Neural crest cell (in vitro differentiated cells): ENCODE measurements around the gene TGFBR1. TPM values are rescaled to one million over a fixed set of nuclear protein-coding genes. Genes with fewer than 3 reads are reported as not detected.

Experiments
- DNase-seq: peaks from one replicate; pipeline ENCODE4 v3.0.0; 2021; ENCODE audit warnings: low read depth, mixed read lengths, low spot score
- H3K27ac Mint-ChIP-seq: one replicate; pipeline ENCODE4 v1.8.0; 2021; ENCODE audit warnings: mild to moderate bottlenecking, mixed read lengths; ENCODE audit not compliant: unreplicated experiment
- H3K27me3 Mint-ChIP-seq: 2 replicates; pipeline ENCODE4 v1.8.0; 2021; ENCODE audit warnings: low read depth, mild to moderate bottlenecking, mixed read lengths
- H3K36me3 Mint-ChIP-seq: 2 replicates; pipeline ENCODE4 v1.8.0; 2021; ENCODE audit warnings: low read depth, mild to moderate bottlenecking, mixed read lengths
- H3K4me1 Mint-ChIP-seq: 2 replicates; pipeline ENCODE4 v1.8.0; 2021; ENCODE audit warnings: mixed read lengths
- H3K4me3 Mint-ChIP-seq: one replicate; pipeline ENCODE4 v1.8.0; 2021; ENCODE audit warnings: mild to moderate bottlenecking, mixed read lengths
- H3K9me3 Mint-ChIP-seq: 2 replicates; pipeline ENCODE4 v1.8.0; 2021; ENCODE audit warnings: mixed read lengths
- total RNA-seq: library from RNA; stranded (reverse); gene quantifications from 2 replicates; pipeline ENCODE4 v1.2.1, GENCODE V29; 2021
- TF ChIP-seq, protein P1 (sequence below): fragments of 200-600 bp; sonication (generic); conservative IDR thresholded peaks from 2 replicates; pipeline ENCODE4 v1.5.0; 2021; ENCODE audit warnings: antibody characterized with exemption, mild to moderate bottlenecking

Gene TGFBR1
- total RNA-seq, 1 donor from 2014 or later: 117 TPM

DNA sequence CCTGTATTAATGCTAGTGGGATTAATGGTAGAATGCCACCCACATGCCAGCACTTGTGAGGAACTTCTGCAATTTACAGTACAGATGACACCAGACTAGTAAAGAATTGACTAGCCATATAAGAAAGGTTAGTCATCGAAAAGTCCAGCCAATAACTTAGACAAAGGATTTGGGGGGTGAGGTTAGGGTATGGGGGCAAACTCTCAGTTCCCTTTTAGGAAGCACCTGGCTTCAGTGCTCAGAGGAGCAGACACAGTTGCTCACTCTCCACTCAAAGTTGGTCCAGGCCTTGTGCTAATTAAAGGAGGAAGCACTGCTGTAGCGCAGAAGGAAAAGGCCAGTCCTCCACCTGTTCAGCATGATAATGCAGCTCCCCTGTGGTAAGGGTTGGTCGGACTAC lies 25.2 kb downstream of the TGFBR1 start:
- Mint-ChIP-seq H3K27ac (no peak overlapping the region), H3K4me1 (peaks cover 20% of the 10 kb centered on the region)
- TF ChIP-seq, protein P1, sequence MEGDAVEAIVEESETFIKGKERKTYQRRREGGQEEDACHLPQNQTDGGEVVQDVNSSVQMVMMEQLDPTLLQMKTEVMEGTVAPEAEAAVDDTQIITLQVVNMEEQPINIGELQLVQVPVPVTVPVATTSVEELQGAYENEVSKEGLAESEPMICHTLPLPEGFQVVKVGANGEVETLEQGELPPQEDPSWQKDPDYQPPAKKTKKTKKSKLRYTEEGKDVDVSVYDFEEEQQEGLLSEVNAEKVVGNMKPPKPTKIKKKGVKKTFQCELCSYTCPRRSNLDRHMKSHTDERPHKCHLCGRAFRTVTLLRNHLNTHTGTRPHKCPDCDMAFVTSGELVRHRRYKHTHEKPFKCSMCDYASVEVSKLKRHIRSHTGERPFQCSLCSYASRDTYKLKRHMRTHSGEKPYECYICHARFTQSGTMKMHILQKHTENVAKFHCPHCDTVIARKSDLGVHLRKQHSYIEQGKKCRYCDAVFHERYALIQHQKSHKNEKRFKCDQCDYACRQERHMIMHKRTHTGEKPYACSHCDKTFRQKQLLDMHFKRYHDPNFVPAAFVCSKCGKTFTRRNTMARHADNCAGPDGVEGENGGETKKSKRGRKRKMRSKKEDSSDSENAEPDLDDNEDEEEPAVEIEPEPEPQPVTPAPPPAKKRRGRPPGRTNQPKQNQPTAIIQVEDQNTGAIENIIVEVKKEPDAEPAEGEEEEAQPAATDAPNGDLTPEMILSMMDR: no peak

DNA sequence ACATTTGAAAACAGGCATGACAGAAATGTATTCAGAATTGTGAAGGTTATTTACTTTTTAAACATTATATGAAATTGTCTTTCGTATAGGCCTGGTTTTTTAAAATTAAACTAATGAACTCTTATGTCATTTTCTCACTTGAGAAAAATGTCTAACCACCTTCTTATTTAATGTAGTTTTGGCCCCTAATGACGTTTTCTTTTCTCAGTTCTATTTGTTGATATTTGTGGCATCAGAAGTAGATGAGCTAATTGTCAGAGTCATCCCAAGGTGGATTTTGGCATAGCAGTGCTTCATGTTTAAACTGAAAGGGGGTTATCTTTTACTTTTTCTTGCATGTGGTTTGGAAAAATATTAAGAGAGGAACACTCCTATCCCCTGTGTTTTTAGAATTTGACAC lies 28.2 kb downstream of the TGFBR1 start:
- Mint-ChIP-seq H3K4me3 (no peak overlapping the region), H3K36me3 (peaks cover 7% of the 10 kb centered on the region), H3K27me3 (no peaks in the 10 kb centered on the region), H3K9me3 (no peaks in the 10 kb centered on the region), H3K4me1 (peaks cover 20% of the 10 kb centered on the region), H3K27ac (no peak overlapping the region)
- no peak for DNase-seq
- TF ChIP-seq, protein P1: no peak

More for the DNA sequence above, 25.2 kb downstream of the TGFBR1 start:
- DNase-seq: no peak
- no peaks in the 10 kb centered on the region for H3K9me3 Mint-ChIP-seq
- H3K36me3 Mint-ChIP-seq: peaks cover 13% of the 10 kb centered on the region
- no peaks in the 10 kb centered on the region for H3K27me3 Mint-ChIP-seq
- no peak overlapping the region for H3K4me3 Mint-ChIP-seq

DNA sequence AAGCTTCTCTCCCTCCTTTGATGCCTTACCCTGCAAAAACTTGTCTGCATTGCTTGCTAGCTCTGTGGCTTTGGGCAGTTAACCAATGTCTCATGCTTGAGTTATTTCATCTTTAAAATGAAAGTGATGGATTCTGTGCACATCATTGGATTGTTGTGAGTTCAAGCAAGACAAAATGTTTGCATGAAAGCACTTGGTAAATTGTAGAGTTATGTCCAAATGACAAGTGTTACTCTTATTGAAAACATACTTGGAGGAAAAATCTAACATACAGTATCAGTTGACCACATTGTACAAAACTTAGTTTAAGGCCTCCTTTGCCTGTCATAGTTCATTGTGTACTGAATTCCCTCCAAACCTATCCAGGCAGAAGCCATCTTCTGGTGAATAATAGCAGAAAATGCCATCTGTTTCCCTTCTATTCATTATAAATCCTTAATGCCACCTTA lies 30.0 kb downstream of the TGFBR1 start:
- Mint-ChIP-seq H3K27ac (no peak overlapping the region), H3K9me3 (no peaks in the 10 kb centered on the region), H3K27me3 (no peaks in the 10 kb centered on the region), H3K4me3 (no peak overlapping the region), H3K36me3 (peaks cover 9% of the 10 kb centered on the region), H3K4me1 (peaks cover 24% of the 10 kb centered on the region)
- no peak for DNase-seq
- TF ChIP-seq, protein P1: no peak

DNA sequence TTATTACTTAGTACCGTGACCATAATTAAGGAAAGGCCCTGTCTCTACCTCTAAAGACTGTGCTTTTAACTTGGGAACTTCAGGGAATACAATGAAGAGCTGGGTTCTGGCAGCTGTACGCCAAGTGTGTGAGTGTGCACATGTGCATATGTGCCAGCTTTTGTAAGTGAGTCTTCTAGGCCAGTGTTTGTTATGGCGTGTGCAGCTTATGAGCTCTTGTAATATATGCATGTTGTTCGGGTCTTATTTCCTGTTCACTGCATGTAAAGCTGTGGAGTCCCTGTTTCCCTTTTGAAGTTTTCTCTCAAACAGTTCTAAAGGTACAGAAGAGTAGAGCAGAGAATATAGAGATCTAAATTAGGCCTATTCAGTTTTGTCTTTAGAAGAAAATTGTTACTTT lies 30.5 kb downstream of the TGFBR1 start:
- H3K27me3 Mint-ChIP-seq: no peaks in the 10 kb centered on the region
- H3K9me3 Mint-ChIP-seq: no peaks in the 10 kb centered on the region
- H3K27ac Mint-ChIP-seq: no peak overlapping the region
- TF ChIP-seq, protein P1: no peak
- peaks cover 10% of the 10 kb centered on the region for H3K36me3 Mint-ChIP-seq
- H3K4me3 Mint-ChIP-seq: no peak overlapping the region
- peaks cover 27% of the 10 kb centered on the region for H3K4me1 Mint-ChIP-seq
- DNase-seq: no peak

DNA sequence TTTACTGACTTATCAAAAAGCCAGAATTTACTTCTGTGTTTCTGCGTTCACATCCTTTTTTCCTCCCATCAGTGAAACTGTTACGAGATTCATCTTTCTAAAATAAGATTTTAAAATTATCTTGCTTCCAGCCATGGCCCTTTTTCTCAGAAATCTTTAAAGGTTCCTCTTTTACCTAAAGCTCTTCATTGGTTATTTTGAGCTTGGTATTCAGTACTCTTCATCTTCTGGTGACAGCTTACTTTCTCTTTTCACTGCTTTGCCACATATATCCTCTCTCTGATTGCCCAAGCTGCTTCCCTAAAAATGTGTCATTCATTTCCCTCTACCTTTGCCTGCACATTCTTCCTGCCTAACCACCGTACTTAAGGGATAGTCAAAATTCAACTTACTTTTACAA lies 32.3 kb downstream of the TGFBR1 start:
- Mint-ChIP-seq H3K27me3 (no peaks in the 10 kb centered on the region), H3K4me1 (peaks cover 35% of the 10 kb centered on the region)
- TF ChIP-seq, protein P1: no peak

DNA sequence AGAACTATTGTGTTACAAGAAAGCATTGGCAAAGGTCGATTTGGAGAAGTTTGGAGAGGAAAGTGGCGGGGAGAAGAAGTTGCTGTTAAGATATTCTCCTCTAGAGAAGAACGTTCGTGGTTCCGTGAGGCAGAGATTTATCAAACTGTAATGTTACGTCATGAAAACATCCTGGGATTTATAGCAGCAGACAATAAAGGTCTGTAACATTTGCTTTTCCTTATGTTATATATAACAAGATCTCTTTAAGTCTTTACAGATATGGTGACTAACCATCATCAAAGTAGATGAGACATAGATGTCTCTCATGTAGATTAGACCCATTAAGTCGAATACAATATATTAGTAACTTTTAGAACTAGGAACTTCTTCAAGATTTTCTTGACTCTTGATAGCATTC lies 33.0 kb downstream of the TGFBR1 start:
- H3K9me3 Mint-ChIP-seq: no peaks in the 10 kb centered on the region

More for the DNA sequence above, 32.3 kb downstream of the TGFBR1 start:
- Mint-ChIP-seq H3K27ac (no peak overlapping the region), H3K36me3 (peaks cover 13% of the 10 kb centered on the region), H3K4me3 (no peak overlapping the region), H3K9me3 (no peaks in the 10 kb centered on the region)
- DNase-seq: no peak

More for the DNA sequence above, 33.0 kb downstream of the TGFBR1 start:
- no peak for DNase-seq
- TF ChIP-seq, protein P1: no peak
- Mint-ChIP-seq H3K27ac (no peak overlapping the region), H3K36me3 (peaks cover 9% of the 10 kb centered on the region), H3K4me3 (no peak overlapping the region), H3K4me1 (peaks cover 35% of the 10 kb centered on the region), H3K27me3 (no peaks in the 10 kb centered on the region)
